Measurements from ENCODE around the gene BANF1. TPM values are rescaled to one million over a fixed set of nuclear protein-coding genes. Genes with fewer than 3 reads are reported as not detected.

BANF1 gene, protein sequence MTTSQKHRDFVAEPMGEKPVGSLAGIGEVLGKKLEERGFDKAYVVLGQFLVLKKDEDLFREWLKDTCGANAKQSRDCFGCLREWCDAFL
- 100 to 1,000 TPM; 115 to 119 TPM for total RNA-seq
- long read RNA-seq, donor 1, transcript BANF1-201 (3 exons, 1,155 nt): major isoform, 7 of 10 reads
- long read RNA-seq, donor 1, partial matches to known transcripts: 1 of 10 reads
- long read RNA-seq, donor 1, other reads (novel, unspliced or antisense): 0 of 10 reads
- long read RNA-seq, donor 2, transcript BANF1-201 (3 exons, 1,155 nt): major isoform, 19 of 24 reads
- long read RNA-seq, donor 2, partial matches to known transcripts: 1 of 24 reads
- long read RNA-seq, donor 2, other reads (novel, unspliced or antisense): 0 of 24 reads

- intact Hi-C loops (cut with DNase I): no loop called here
Measured at GRCh38 chr11:66001942-66002647, at the start of gene BANF1, which contains the start of gene EIF1AD. Gene BANF1 (plus strand): TSS chr11:66002503. CDS start chr11:66003251, 748 bp downstream. Gene EIF1AD (minus strand): TSS chr11:66002157. CDS start chr11:66000389, 1,768 bp downstream.

GRCh38 chr11:65953471-65953870, 48.8 kb upstream of the BANF1 start:
- intact Hi-C loops (cut with DNase I): no loop called here
- no peak for DNase-seq (ENCODE audit: low spot score)

More at GRCh38 chr11:66001942-66002647, at the start of gene BANF1, which contains the start of gene EIF1AD:
- DNase-seq (ENCODE audit: low spot score): peak; percentile 98

- intact Hi-C loops (cut with DNase I): loop anchor here in 1 of 2 donors (5.0 kb wide), 1 partner anchor 1173 kb away; no protein-coding TSS in a partner anchor
- no peak for DNase-seq (ENCODE audit: low spot score)
Measured at GRCh38 chr11:65954771-65955170, 47.5 kb upstream of the BANF1 start.

DNA sequence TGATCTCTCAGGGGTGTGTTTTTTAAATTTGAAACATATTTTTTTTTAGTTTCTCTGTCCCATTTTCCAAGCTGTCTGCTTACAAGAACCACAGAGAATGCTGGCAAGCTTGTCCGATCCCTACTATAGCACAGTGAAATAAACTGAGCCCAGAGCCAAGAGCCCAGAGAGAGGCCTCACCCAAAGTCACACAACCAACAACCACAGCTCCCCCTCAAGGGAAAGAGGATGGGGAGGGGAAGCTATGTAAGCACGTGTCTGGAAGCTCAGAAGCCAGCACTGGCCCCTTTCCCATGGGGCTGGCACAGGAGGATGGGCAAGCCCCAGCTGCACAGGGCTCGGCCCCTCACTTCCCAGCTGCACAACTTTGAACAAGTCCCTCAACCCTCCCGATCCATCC, 44.0 kb upstream of the BANF1 start:
- intact Hi-C loops (cut with DNase I): loop anchor here in 1 of 2 donors (5.0 kb wide), 1 partner anchor 1169 kb away; no protein-coding TSS in a partner anchor
- no peak for DNase-seq (ENCODE audit: low spot score)

DNA sequence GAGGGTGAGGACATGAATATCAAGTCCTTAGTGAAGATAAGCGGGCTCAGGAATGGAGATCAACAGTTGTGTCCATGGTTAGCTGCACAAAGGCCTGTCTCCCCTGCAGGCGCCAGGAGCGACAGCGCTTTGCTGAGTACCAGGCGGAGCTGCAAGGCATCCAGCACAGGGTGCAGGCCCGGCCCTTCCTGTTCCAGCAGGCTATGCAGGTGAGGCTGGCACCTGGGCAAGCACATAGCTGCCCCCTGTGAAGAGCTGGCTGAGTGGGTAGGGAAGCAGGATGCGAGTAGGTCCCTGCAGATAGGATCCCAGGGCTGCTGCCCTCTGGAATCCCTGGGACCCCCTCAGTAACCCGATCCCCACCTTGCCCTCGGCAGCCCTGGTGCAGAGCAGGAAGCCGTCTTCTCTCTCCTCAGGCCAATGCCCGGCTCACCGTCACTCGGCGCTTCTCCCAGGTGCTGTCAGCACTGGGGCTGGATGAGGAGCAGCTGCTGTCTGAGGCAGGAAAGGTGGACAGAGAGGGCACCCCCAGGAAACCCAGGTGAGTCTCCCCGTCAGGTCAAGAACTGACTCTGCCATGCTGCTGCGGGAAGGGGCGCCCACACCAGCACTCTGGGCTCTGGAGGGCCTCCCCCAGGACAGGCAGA, 43.4 kb upstream of the BANF1 start:
- peak; percentile 77 for DNase-seq (ENCODE audit: low spot score)
- intact Hi-C loops (cut with DNase I): loop anchor here in 1 of 2 donors (5.0 kb wide), 1 partner anchor 1168 kb away; no protein-coding TSS in a partner anchor

DNA sequence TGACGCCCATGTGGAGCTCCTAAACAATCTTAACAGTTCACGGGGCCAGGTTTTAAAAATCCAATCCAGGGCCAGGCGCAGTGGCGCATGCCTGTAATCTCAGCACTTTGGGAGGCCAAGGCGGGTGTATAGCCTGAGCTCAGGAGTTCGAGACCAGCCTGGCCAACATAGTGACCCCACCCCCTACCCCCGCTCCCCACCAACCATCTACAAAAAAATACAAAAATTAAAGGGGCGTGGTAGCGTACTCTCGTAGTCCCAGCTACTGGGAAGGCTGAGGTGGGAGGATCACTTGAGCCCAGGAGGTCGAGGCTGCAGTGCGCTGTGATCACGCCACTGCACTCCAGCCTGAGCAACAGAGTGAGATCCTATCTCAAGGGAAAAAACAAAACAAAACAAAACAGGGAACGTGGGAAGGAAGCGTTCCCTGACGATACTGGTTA, 41.5 kb upstream of the BANF1 start:
- intact Hi-C loops (cut with DNase I): loop anchor here (5.0 to 10.0 kb wide), 3 partner anchors 39 to 404 kb away; partner anchors contain the start of genes FIBP (in 1 of the 2) and LTBP3 (in 1 of the 2)
- DNase-seq (ENCODE audit: low spot score): no peak

DNA sequence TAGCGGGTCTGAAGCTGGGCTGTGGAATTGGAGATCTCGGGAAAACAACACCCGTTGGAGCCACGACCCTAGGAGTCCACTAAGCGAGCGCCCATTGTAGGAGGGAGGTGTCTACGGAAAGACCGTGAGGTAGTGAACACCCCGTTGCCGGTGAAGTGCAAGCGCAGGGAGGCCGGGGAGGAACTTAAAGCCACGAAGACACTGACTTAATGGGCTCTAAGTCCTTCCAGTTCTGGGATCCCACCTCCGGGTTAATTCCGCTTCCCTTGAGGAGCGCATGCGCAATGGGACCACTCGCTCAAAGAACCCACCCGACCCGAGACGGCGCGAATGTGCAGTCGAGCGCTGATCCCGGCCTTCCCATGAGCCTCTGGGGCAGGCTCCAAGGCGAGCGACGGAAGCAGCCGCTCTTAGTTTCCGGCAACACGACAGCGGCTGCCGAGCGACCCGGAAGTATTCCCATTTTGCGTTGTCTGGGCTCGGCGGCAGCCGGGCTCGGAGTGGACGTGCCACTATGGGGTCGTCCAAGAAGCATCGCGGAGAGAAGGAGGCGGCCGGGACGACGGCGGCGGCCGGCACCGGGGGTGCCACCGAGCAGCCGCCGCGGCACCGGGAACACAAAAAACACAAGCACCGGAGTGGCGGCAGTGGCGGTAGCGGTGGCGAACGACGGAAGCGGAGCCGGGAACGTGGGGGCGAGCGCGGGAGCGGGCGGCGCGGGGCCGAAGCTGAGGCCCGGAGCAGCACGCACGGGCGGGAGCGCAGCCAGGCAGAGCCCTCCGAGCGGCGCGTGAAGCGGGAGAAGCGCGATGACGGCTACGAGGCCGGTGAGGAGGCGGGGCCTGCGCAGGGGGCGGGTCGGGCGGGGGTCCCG, 40.8 kb upstream of the BANF1 start, which contains the start of gene SART1:
Gene SART1, plus strand, starts transcription at position 468 of the 874 bp plus-strand sequence. Its CDS starts 47 bp downstream, at position 515.
- intact Hi-C loops (cut with DNase I): loop anchor here (5.0 to 10.0 kb wide), 3 partner anchors 39 to 404 kb away; partner anchors contain the start of genes FIBP (in 1 of the 2) and LTBP3 (in 1 of the 2)
- DNase-seq (ENCODE audit: low spot score): peak; percentile 99

GRCh38 chr11:65962141-65962564, 40.1 kb upstream of the BANF1 start:
- intact Hi-C loops (cut with DNase I): loop anchor here (5.0 to 10.0 kb wide), 3 partner anchors 40 to 405 kb away; partner anchors contain the start of genes FIBP (in 1 of the 2) and LTBP3 (in 1 of the 2)
- no peak for DNase-seq (ENCODE audit: low spot score)

DNA sequence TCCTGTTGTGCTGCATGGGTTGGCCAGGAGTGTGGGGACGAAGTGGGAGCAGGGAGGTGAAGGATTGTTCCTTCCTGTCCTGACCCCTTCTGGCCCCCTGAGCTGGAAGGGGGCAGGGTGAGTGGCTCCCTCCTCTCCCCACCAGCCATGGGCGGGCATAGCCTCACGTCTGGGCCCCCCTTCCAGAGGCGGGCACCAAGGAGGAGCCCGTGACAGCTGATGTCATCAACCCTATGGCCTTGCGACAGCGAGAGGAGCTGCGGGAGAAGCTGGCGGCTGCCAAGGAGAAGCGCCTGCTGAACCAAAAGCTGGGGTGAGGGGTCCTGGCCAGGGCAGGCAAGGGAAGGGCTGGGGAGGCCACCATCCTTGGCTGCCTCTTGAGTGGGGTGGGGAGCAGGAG, 37.4 kb upstream of the BANF1 start:
- intact Hi-C loops (cut with DNase I): loop anchor here (5.0 to 10.0 kb wide), 3 partner anchors 43 to 408 kb away; partner anchors contain the start of genes FIBP (in 1 of the 2) and LTBP3 (in 1 of the 2)

DNA sequence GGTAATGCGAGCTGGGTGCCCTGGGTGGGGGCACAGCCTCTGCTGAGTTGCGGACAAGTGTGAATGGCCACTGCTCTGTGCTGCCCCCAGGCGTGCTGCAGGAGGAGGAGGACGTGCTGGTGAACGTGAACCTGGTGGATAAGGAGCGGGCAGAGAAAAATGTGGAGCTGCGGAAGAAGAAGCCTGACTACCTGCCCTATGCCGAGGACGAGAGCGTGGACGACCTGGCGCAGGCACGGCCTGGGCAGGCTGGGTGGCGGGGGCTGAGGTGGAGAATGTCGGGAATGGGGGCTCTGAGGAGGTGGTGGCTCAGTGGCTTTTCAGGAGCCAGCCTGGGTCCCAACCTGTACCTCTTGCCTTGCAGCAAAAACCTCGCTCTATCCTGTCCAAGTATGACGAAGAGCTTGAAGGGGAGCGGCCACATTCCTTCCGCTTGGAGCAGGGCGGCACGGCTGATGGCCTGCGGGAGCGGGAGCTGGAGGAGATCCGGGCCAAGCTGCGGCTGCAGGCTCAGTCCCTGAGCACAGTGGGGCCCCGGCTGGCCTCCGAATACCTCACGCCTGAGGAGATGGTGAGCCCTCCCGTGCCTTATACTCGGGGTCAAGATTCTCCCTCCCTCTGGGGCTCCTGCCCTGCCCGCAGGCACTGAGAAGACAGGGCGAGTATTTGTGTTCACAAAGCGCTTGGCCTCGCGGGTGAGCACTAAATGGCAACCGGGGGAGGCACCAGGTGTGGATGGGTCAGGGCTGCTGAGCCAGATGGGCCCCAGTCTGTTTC, 36.1 kb upstream of the BANF1 start:
- intact Hi-C loops (cut with DNase I): loop anchor here in 1 of 2 donors (10.0 kb wide), 1 partner anchor 81 kb away; the partner anchor contains the start of gene FIBP
- DNase-seq (ENCODE audit: low spot score): no peak

More for the DNA sequence above, 37.4 kb upstream of the BANF1 start:
- no peak for DNase-seq (ENCODE audit: low spot score)

GRCh38 chr11:65967329-65967934, 34.9 kb upstream of the BANF1 start:
- intact Hi-C loops (cut with DNase I): loop anchor here in 1 of 2 donors (10.0 kb wide), 1 partner anchor 83 kb away; the partner anchor contains the start of gene FIBP

GRCh38 chr11:65968600-65969482, 33.5 kb upstream of the BANF1 start:
- no peak for DNase-seq (ENCODE audit: low spot score)
- intact Hi-C loops (cut with DNase I): loop anchor here in 1 of 2 donors (10.0 kb wide), 1 partner anchor 84 kb away; the partner anchor contains the start of gene FIBP

More at GRCh38 chr11:65967329-65967934, 34.9 kb upstream of the BANF1 start:
- DNase-seq (ENCODE audit: low spot score): no peak

DNA sequence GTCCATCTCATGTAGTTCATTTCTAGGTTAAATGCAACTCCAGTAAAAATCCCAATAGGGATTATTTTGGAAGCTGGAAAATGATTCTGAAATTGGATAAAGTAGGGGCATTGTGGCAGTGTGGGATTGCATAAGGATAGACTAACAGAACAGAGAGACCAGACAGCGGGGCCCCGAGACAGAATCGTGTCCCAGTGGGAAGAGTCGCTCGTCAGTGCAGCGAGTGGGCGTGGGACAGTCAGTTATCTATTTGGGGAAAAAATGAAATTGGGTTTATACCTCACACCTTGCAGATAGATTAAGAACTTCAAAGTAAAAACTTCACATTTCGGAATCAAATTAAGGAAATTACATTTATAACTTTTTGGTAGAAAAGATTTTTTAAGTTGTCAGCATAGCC, 30.2 kb upstream of the BANF1 start:
- intact Hi-C loops (cut with DNase I): loop anchor here in 1 of 2 donors (10.0 kb wide), 1 partner anchor 267 kb away; no protein-coding TSS in a partner anchor
- DNase-seq (ENCODE audit: low spot score): no peak

DNA sequence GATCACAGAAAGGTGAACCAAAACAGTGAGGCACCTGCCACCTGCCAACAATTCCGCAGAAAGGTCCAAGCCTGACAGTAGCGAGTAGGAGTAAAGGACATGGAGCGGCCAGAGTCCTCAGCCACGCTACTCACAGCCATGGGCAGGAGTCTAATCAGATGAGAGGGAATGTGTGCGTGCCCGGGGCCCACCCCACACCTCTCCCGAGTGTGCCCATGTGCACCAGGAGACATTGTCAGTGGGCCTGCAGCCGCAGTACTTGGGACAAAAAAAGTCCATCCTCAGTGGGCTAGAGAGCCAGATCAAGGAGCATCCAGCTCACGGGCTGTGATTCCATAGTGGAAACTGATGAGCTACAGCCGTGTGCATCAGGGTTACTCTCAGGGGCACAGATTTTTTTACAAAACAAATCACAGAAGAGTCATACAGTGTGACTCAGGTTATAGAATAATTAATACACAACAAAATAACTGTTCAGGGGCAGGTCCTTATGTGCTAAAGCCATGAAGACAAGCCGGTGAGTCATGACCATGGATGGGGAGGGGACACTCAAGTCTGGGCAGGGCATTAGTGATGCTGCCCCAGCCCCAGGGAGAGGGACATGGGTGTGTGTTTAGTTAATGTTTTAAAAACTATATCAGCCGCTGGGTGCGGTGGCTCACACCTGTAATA, 28.7 kb upstream of the BANF1 start:
- DNase-seq (ENCODE audit: low spot score): no peak
- intact Hi-C loops (cut with DNase I): loop anchor here in 1 of 2 donors (10.0 kb wide), 1 partner anchor 269 kb away; no protein-coding TSS in a partner anchor

GRCh38 chr11:65975771-65976170, 26.5 kb upstream of the BANF1 start:
- no peak for DNase-seq (ENCODE audit: low spot score)
- intact Hi-C loops (cut with DNase I): loop anchor here in 1 of 2 donors (5.0 to 10.0 kb wide), 2 partner anchors 53 to 271 kb away; no protein-coding TSS in a partner anchor

All from posterior vena cava (tissue), 2 donors.